AG04449 (cell line): ENCODE data around the gene MAPRE3.
"Not testable (repeated sequence)": the region's sequence is repeated elsewhere in the genome, so short reads cannot be mapped to it uniquely, and the experiment has no call there.

Source experiments
- CTCF ChIA-PET: fragments of 350-600 bp; formaldehyde crosslinking; extraction: SDS; loops from one replicate; lab custom pipeline; 2021; ENCODE audit warnings: antibody characterized with exemption; lab: Yijun Ruan, JAX
- POLR2A ChIA-PET: fragments of 400-600, 350-600 bp; formaldehyde crosslinking; extraction: SDS; loops from one replicate; lab custom pipeline; 2020; ENCODE audit warnings: antibody characterized with exemption, inconsistent platforms; lab: Yijun Ruan, JAX
- DNase-seq: peaks from one replicate; pipeline ENCODE4 v3.0.0-alpha.2; 2010; ENCODE audit warnings: low read depth, low spot score
- H3K4me3 ChIP-seq: 2 replicates; pipeline ENCODE4 v1.5.1; 2011; ENCODE audit warnings: low read depth, mild to moderate bottlenecking, control low read depth, low read length
- CTCF ChIP-seq: IDR thresholded peaks from one replicate; pipeline ENCODE4 v1.5.1; 2011; ENCODE audit warnings: mild to moderate bottlenecking, moderate library complexity, low read length, control low read depth, inconsistent platforms; ENCODE audit not compliant: insufficient read depth; ENCODE audit errors: missing control alignments

MAPRE3 gene

GRCh38 chr2:26970244-26970927 lies at the start of gene MAPRE3:
MAPRE3 (plus strand) TSS chr2:26970637; CDS start chr2:27022219, 51,582 bp downstream.
- TF ChIP-seq CTCF, result no peak

GRCh38 chr2:26921323-26921722 lies 49.1 kb upstream of the MAPRE3 start:
- ChIA-PET POLR2A (no interaction called here), CTCF (interaction anchor here (1.0 to 2.6 kb wide), 4 partner anchors 8 to 315 kb away, joined by 3 to 20 read pairs (median 14); no protein-coding TSS in a partner anchor)
- TF ChIP-seq CTCF, result no peak
- DNase-seq, result no peak
- no peak overlapping the region for H3K4me3 ChIP-seq

More at GRCh38 chr2:26970244-26970927, at the start of gene MAPRE3:
- CTCF ChIA-PET, result interaction anchor here (1.0 to 16.1 kb wide), 6 partner anchors 8 to 46 kb away, joined by 3 to 663 read pairs (median 6); no protein-coding TSS in a partner anchor
- POLR2A ChIA-PET, result no interaction called here
- DNase-seq, result no peak
- peak within 1 kb of the TSS; percentile 88 for H3K4me3 ChIP-seq

GRCh38 chr2:26922405-26923188 lies 47.8 kb upstream of the MAPRE3 start:
- ChIA-PET CTCF (interaction anchor here (0.8 to 2.6 kb wide), 9 partner anchors 10 to 94 kb away, joined by 3 to 20 read pairs (median 5); no protein-coding TSS in a partner anchor), POLR2A (no interaction called here)
- peak; percentile 58 for TF ChIP-seq CTCF
- H3K4me3 ChIP-seq, result no peak overlapping the region
- no peak for DNase-seq

- POLR2A ChIA-PET, H3K4me3 ChIP-seq, DNase-seq: not testable (repeated sequence)
- CTCF ChIA-PET, result interaction anchor here (0.8 to 2.6 kb wide), 9 partner anchors 10 to 93 kb away, joined by 3 to 20 read pairs (median 5); no protein-coding TSS in a partner anchor
Measured at GRCh38 chr2:26923189-26923466, 47.3 kb upstream of the MAPRE3 start.

GRCh38 chr2:26924731-26925099 lies 45.7 kb upstream of the MAPRE3 start:
- no peak for TF ChIP-seq CTCF
- DNase-seq, result no peak
- ChIA-PET CTCF (interaction anchor here (3.7 kb wide), 1 partner anchor 18 kb away, joined by 15 read pairs; no protein-coding TSS in a partner anchor), POLR2A (no interaction called here)
- H3K4me3 ChIP-seq, result no peak overlapping the region

GRCh38 chr2:26925100-26925791 lies 45.2 kb upstream of the MAPRE3 start:
- no peak for TF ChIP-seq CTCF
- CTCF ChIA-PET, result interaction anchor here (2.0 to 3.7 kb wide), 3 partner anchors 14 to 79 kb away, joined by 7 to 15 read pairs (median 10); no protein-coding TSS in a partner anchor
- no peak for DNase-seq
- H3K4me3 ChIP-seq, result no peak overlapping the region
- POLR2A ChIA-PET, result no interaction called here
